ENCODE results near the gene OXER1. TPM values are rescaled to one million over a fixed set of nuclear protein-coding genes. Genes with fewer than 3 reads are reported as not detected.

The OXER1 gene
- total and polyA plus RNA-seq, 3 experiments from 2014 or later: 0.11 to 0.15 TPM; not detected in 1

GRCh38 chr2:42771546-42772153 lies 7.7 kb upstream of the OXER1 start:
- H3K27me3 Mint-ChIP-seq: peaks cover 0 to 1% of the 10 kb centered on the region in 2 donors

GRCh38 chr2:42770288-42771131 lies 6.6 kb upstream of the OXER1 start:
- POLR2A ChIA-PET: interaction anchor here (0.7 kb wide), 1 partner anchor 97 kb away, joined by 4 read pairs; no protein-coding TSS in a partner anchor
- no peaks in the 10 kb centered on the region for H3K36me3 ChIP-seq (ENCODE audit: insufficient read depth, low read length)
- H3K27ac Mint-ChIP-seq: peak overlapping the region in 2 of 8 donors; percentile 80 to 95
- no peak overlapping the region for H3K4me3 Mint-ChIP-seq
- H3K27me3 ChIP-seq (ENCODE audit: insufficient read depth, low read length, poor library complexity, severe bottlenecking): no peaks in the 10 kb centered on the region
- no peaks in the 10 kb centered on the region for H3K4me1 ChIP-seq (ENCODE audit: insufficient read depth, low read length)
- no peak overlapping the region for H3K4me3 ChIP-seq (ENCODE audit: low read length)
- DNase-seq: no peak
- CTCF ChIA-PET: no interaction called here
- H3K27me3 Mint-ChIP-seq: no peaks in the 10 kb centered on the region
- no peaks in the 10 kb centered on the region for H3K36me3 Mint-ChIP-seq
- H3K4me1 Mint-ChIP-seq: peaks cover 4 to 5% (median 4%) of the 10 kb centered on the region in 3 donors
- no peaks in the 10 kb centered on the region for H3K9me3 Mint-ChIP-seq
- H3K9me3 ChIP-seq (ENCODE audit: low read length): no peaks in the 10 kb centered on the region
- H3K27ac ChIP-seq (ENCODE audit: low read depth, low read length): no peak overlapping the region

More at GRCh38 chr2:42771546-42772153, 7.7 kb upstream of the OXER1 start:
- H3K36me3 ChIP-seq (ENCODE audit: insufficient read depth, low read length): no peaks in the 10 kb centered on the region
- no peak overlapping the region for H3K4me3 ChIP-seq (ENCODE audit: low read length)
- ChIA-PET POLR2A (interaction anchor here (0.7 kb wide), 1 partner anchor 96 kb away, joined by 4 read pairs; no protein-coding TSS in a partner anchor), CTCF (no interaction called here)
- Mint-ChIP-seq H3K36me3 (no peaks in the 10 kb centered on the region), H3K4me3 (no peak overlapping the region), H3K27ac (no peak overlapping the region), H3K4me1 (peaks cover 6 to 11% (median 10%) of the 10 kb centered on the region in 3 donors), H3K9me3 (no peaks in the 10 kb centered on the region)
- DNase-seq: no peak
- H3K27me3 ChIP-seq (ENCODE audit: insufficient read depth, low read length, poor library complexity, severe bottlenecking): no peaks in the 10 kb centered on the region
- H3K27ac ChIP-seq (ENCODE audit: low read depth, low read length): no peak overlapping the region
- peaks cover 6% of the 10 kb centered on the region for H3K4me1 ChIP-seq (ENCODE audit: insufficient read depth, low read length)
- no peaks in the 10 kb centered on the region for H3K9me3 ChIP-seq (ENCODE audit: low read length)

GRCh38 chr2:42769583-42770287 lies 5.8 kb upstream of the OXER1 start:
- Histone ChIP-seq H3K27ac (ENCODE audit: low read depth, low read length) (no peak overlapping the region), H3K36me3 (ENCODE audit: insufficient read depth, low read length) (no peaks in the 10 kb centered on the region), H3K9me3 (ENCODE audit: low read length) (no peaks in the 10 kb centered on the region), H3K4me3 (ENCODE audit: low read length) (no peak overlapping the region), H3K4me1 (ENCODE audit: insufficient read depth, low read length) (no peaks in the 10 kb centered on the region), H3K27me3 (ENCODE audit: insufficient read depth, low read length, poor library complexity, severe bottlenecking) (no peaks in the 10 kb centered on the region)
- Mint-ChIP-seq H3K27ac (peak overlapping the region in 1 of 8 donors; percentile 3), H3K27me3 (no peaks in the 10 kb centered on the region), H3K4me1 (no peaks in the 10 kb centered on the region), H3K9me3 (no peaks in the 10 kb centered on the region), H3K4me3 (no peak overlapping the region), H3K36me3 (no peaks in the 10 kb centered on the region)
- CTCF ChIA-PET: no interaction called here
- POLR2A ChIA-PET: no interaction called here
- DNase-seq: no peak

GRCh38 chr2:42768706-42769256 lies 4.8 kb upstream of the OXER1 start:
- H3K36me3 ChIP-seq (ENCODE audit: insufficient read depth, low read length): no peaks in the 10 kb centered on the region
- H3K4me3 Mint-ChIP-seq: no peak overlapping the region
- H3K9me3 ChIP-seq (ENCODE audit: low read length): no peaks in the 10 kb centered on the region
- H3K36me3 Mint-ChIP-seq: no peaks in the 10 kb centered on the region
- H3K4me3 ChIP-seq (ENCODE audit: low read length): no peak overlapping the region
- DNase-seq: no peak
- ChIA-PET CTCF (no interaction called here), POLR2A (no interaction called here)
- H3K27ac ChIP-seq (ENCODE audit: low read depth, low read length): no peak overlapping the region
- no peaks in the 10 kb centered on the region for H3K4me1 Mint-ChIP-seq
- no peaks in the 10 kb centered on the region for H3K27me3 ChIP-seq (ENCODE audit: insufficient read depth, low read length, poor library complexity, severe bottlenecking)
- H3K27ac Mint-ChIP-seq: peak overlapping the region in 4 of 8 donors; percentile 1 to 63 (median 42)
- no peaks in the 10 kb centered on the region for H3K9me3 Mint-ChIP-seq
- H3K4me1 ChIP-seq (ENCODE audit: insufficient read depth, low read length): no peaks in the 10 kb centered on the region
- H3K27me3 Mint-ChIP-seq: no peaks in the 10 kb centered on the region

- Histone ChIP-seq H3K36me3 (ENCODE audit: insufficient read depth, low read length) (no peaks in the 10 kb centered on the region), H3K4me3 (ENCODE audit: low read length) (no peak overlapping the region), H3K4me1 (ENCODE audit: insufficient read depth, low read length) (no peaks in the 10 kb centered on the region), H3K27ac (ENCODE audit: low read depth, low read length) (no peak overlapping the region), H3K27me3 (ENCODE audit: insufficient read depth, low read length, poor library complexity, severe bottlenecking) (no peaks in the 10 kb centered on the region), H3K9me3 (ENCODE audit: low read length) (no peaks in the 10 kb centered on the region)
- H3K4me1 Mint-ChIP-seq: no peaks in the 10 kb centered on the region
- H3K36me3 Mint-ChIP-seq: peaks cover 0 to 1% (median 0%) of the 10 kb centered on the region in 3 donors
- H3K27me3 Mint-ChIP-seq: no peaks in the 10 kb centered on the region
- H3K9me3 Mint-ChIP-seq: no peaks in the 10 kb centered on the region
- peak overlapping the region in 1 of 8 donors; percentile 66 for H3K27ac Mint-ChIP-seq
- ChIA-PET POLR2A (no interaction called here), CTCF (no interaction called here)
- H3K4me3 Mint-ChIP-seq: no peak overlapping the region
- no peak for DNase-seq
These were observed 4.2 kb upstream of the OXER1 start for GRCh38 chr2:42767899-42768705.

GRCh38 chr2:42767080-42767898 lies 3.4 kb upstream of the OXER1 start:
- Histone ChIP-seq H3K27me3 (ENCODE audit: insufficient read depth, low read length, poor library complexity, severe bottlenecking) (no peaks in the 10 kb centered on the region), H3K27ac (ENCODE audit: low read depth, low read length) (no peak overlapping the region), H3K9me3 (ENCODE audit: low read length) (no peaks in the 10 kb centered on the region), H3K4me3 (ENCODE audit: low read length) (no peak overlapping the region), H3K36me3 (ENCODE audit: insufficient read depth, low read length) (no peaks in the 10 kb centered on the region), H3K4me1 (ENCODE audit: insufficient read depth, low read length) (no peaks in the 10 kb centered on the region)
- no peak overlapping the region for H3K27ac Mint-ChIP-seq
- CTCF ChIA-PET: no interaction called here
- no peaks in the 10 kb centered on the region for H3K27me3 Mint-ChIP-seq
- H3K4me1 Mint-ChIP-seq: no peaks in the 10 kb centered on the region
- peaks cover 0 to 4% (median 2%) of the 10 kb centered on the region in 3 donors for H3K36me3 Mint-ChIP-seq
- H3K4me3 Mint-ChIP-seq: no peak overlapping the region
- no peaks in the 10 kb centered on the region for H3K9me3 Mint-ChIP-seq
- POLR2A ChIA-PET: no interaction called here
- no peak for DNase-seq

- no peaks in the 10 kb centered on the region for H3K9me3 ChIP-seq (ENCODE audit: low read length)
- Mint-ChIP-seq H3K27me3 (no peaks in the 10 kb centered on the region), H3K4me3 (no peak overlapping the region), H3K36me3 (peaks cover 0 to 4% (median 3%) of the 10 kb centered on the region in 3 donors), H3K4me1 (no peaks in the 10 kb centered on the region), H3K27ac (peak overlapping the region in 2 of 8 donors; percentile 41 to 51), H3K9me3 (no peaks in the 10 kb centered on the region)
- CTCF ChIA-PET: no interaction called here
- no peaks in the 10 kb centered on the region for H3K27me3 ChIP-seq (ENCODE audit: insufficient read depth, low read length, poor library complexity, severe bottlenecking)
- H3K4me1 ChIP-seq (ENCODE audit: insufficient read depth, low read length): no peaks in the 10 kb centered on the region
- no peak overlapping the region for H3K4me3 ChIP-seq (ENCODE audit: low read length)
- H3K27ac ChIP-seq (ENCODE audit: low read depth, low read length): no peak overlapping the region
- H3K36me3 ChIP-seq (ENCODE audit: insufficient read depth, low read length): no peaks in the 10 kb centered on the region
- no peak for DNase-seq
- POLR2A ChIA-PET: no interaction called here
These were observed 1.8 kb upstream of the OXER1 start for GRCh38 chr2:42765686-42766085.
